SU-DHL-6 (cell line): ENCODE results near the gene MYO1D.

Experiments
- EZH2phosphoT487 ChIP-seq: fragments of 200-600 bp; sonication (generic), shearing (Covaris generic); conservative IDR thresholded peaks from 2 replicates; pipeline ENCODE4 v1.6.1; 2018; ENCODE audit warnings: mild to moderate bottlenecking, antibody characterized with exemption, low read length, moderate library complexity, mixed read lengths
- TF ChIP-seq, protein P1 (sequence below): fragments of 200-600 bp; sonication (generic); IDR thresholded peaks from one replicate; pipeline ENCODE4 v1.5.1; 2017; ENCODE audit warnings: antibody characterized with exemption, mild to moderate bottlenecking, low read length, moderate library complexity; ENCODE audit not compliant: insufficient read depth, poor library complexity, severe bottlenecking

DNA sequence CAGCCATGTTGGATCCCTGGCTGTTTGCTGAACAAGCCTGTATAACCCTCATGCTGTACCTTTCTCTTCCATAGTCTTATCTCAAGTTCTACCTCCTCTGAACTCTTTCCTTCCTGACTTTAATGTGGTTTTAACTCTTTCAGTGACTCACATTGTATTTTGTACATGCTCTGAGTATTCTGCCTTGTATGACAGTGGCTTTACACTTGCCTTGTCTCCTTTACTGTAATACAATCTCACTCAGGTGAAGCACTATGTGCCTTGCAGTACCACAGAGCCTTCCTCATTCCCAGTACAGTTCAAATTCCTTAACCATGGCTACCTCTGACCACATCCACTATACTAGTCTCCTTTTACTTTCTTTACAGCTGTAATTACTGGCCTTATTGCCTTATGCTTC lies 418.6 kb downstream of the MYO1D start:
- TF ChIP-seq, protein P1, sequence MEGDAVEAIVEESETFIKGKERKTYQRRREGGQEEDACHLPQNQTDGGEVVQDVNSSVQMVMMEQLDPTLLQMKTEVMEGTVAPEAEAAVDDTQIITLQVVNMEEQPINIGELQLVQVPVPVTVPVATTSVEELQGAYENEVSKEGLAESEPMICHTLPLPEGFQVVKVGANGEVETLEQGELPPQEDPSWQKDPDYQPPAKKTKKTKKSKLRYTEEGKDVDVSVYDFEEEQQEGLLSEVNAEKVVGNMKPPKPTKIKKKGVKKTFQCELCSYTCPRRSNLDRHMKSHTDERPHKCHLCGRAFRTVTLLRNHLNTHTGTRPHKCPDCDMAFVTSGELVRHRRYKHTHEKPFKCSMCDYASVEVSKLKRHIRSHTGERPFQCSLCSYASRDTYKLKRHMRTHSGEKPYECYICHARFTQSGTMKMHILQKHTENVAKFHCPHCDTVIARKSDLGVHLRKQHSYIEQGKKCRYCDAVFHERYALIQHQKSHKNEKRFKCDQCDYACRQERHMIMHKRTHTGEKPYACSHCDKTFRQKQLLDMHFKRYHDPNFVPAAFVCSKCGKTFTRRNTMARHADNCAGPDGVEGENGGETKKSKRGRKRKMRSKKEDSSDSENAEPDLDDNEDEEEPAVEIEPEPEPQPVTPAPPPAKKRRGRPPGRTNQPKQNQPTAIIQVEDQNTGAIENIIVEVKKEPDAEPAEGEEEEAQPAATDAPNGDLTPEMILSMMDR: no peak
- no peak for TF ChIP-seq EZH2phosphoT487
